Mesendoderm (in vitro differentiated cells): ENCODE results near the gene SLC35F4. TPM values are rescaled to one million over a fixed set of nuclear protein-coding genes. Genes with fewer than 3 reads are reported as not detected.
A peak's percentile ranks its signal among the peaks of the same experiment; 100 is the strongest.

Source experiments
- DNase-seq: peaks from one replicate; pipeline ENCODE4 v3.0.0; 2013
- H2AK5ac ChIP-seq: 2 replicates; pipeline ENCODE4 v1.6.1; 2013; ENCODE audit warnings: low read length, inconsistent platforms
- H2BK120ac ChIP-seq: 2 replicates; pipeline ENCODE4 v1.6.1; 2013; ENCODE audit warnings: low read depth, mild to moderate bottlenecking, low read length, moderate library complexity, mixed read lengths
- H2BK15ac ChIP-seq: replicated peaks from 2 replicates; pipeline ENCODE4 v1.6.1; 2013; ENCODE audit warnings: low read depth, mild to moderate bottlenecking, moderate library complexity
- H2BK5ac ChIP-seq: 2 replicates; pipeline ENCODE4 v1.6.1; 2013; ENCODE audit warnings: low read length, inconsistent platforms
- H3K18ac ChIP-seq: 2 replicates; pipeline ENCODE4 v1.6.1; 2013; ENCODE audit warnings: mild to moderate bottlenecking, low read length, mixed read lengths
- H3K23ac ChIP-seq: one replicate; pipeline ENCODE4 v1.6.1; 2013; ENCODE audit warnings: low read length
- H3K27ac ChIP-seq: 2 replicates; pipeline ENCODE4 v1.5.1; 2013; ENCODE audit warnings: low read depth, mild to moderate bottlenecking, inconsistent platforms, low read length, moderate library complexity
- H3K27me3 ChIP-seq: 2 replicates; pipeline ENCODE4 v1.6.1; 2013; ENCODE audit warnings: low read length, control low read depth, mild to moderate bottlenecking, inconsistent platforms; ENCODE audit not compliant: insufficient read depth, poor library complexity
- H3K36me3 ChIP-seq: 2 replicates; pipeline ENCODE4 v1.6.1; 2013; ENCODE audit warnings: low read length, inconsistent platforms; ENCODE audit not compliant: control insufficient read depth, insufficient read depth
- H3K4ac ChIP-seq: one replicate; pipeline ENCODE4 v1.6.1; 2013; ENCODE audit warnings: low read depth, mild to moderate bottlenecking, low read length, moderate library complexity
- H3K4me1 ChIP-seq: 2 replicates; pipeline ENCODE4 v1.6.1; 2013; ENCODE audit warnings: low read depth, low read length, inconsistent platforms; ENCODE audit not compliant: control insufficient read depth
- H3K4me2 ChIP-seq: 2 replicates; pipeline ENCODE4 v1.6.1; 2013; ENCODE audit warnings: low read length
- H3K4me3 ChIP-seq: 2 replicates; pipeline ENCODE4 v1.5.1; 2013; ENCODE audit warnings: mild to moderate bottlenecking, low read length
- H3K56ac ChIP-seq: one replicate; pipeline ENCODE4 v1.6.1; 2013; ENCODE audit warnings: low read length
- H3K79me1 ChIP-seq: 2 replicates; pipeline ENCODE4 v1.6.1; 2013; ENCODE audit warnings: low read length, inconsistent platforms
- H3K79me2 ChIP-seq: 2 replicates; pipeline ENCODE4 v1.6.1; 2013; ENCODE audit warnings: mild to moderate bottlenecking, low read length; ENCODE audit not compliant: control insufficient read depth, insufficient read depth
- H3K9ac ChIP-seq: 2 replicates; pipeline ENCODE4 v1.6.1; 2013; ENCODE audit warnings: low read length, inconsistent platforms
- H4K5ac ChIP-seq: one replicate; pipeline ENCODE4 v1.6.1; 2013; ENCODE audit warnings: low read length
- H4K8ac ChIP-seq: one replicate; pipeline ENCODE4 v1.6.1; 2013; ENCODE audit warnings: low read depth, mild to moderate bottlenecking, control low read depth, low read length, moderate library complexity
- WGBS: extraction: QIAGEN DNeasy Blood & Tissue Kit; methylation state at CpG from one replicate; pipeline ENCODE4 v1.1.7; 2013; ENCODE audit warnings: low lambda C conversion rate, missing lambda C conversion rate; ENCODE audit not compliant: insufficient coverage; ENCODE audit errors: extremely low coverage; 5-methylcytosine and 5-hydroxymethylcytosine counted together
- polyA plus RNA-seq, 2 experiments: library from polyadenylated mRNA; stranded (reverse); fragments of 200-250 nt; gene quantifications; one replicate each; pipeline ENCODE4 v1.2.3, GENCODE V29; 2013

The SLC35F4 gene
- polyA plus RNA-seq (2013, experiment 1 of 2): 0.10 TPM
- polyA plus RNA-seq (2013, experiment 2 of 2): 0.03 TPM

- H2BK15ac ChIP-seq: no peak within 1 kb of the TSS
- H3K4me2 ChIP-seq: peak within 1 kb of the TSS; percentile 33
- H3K56ac ChIP-seq: no peak within 1 kb of the TSS
- peaks cover 14% of the 10 kb centered on the region for H3K27me3 ChIP-seq
- peak; percentile 85 for DNase-seq
- H3K18ac ChIP-seq: no peak within 1 kb of the TSS
- no peak within 1 kb of the TSS for H3K4me3 ChIP-seq
- WGBS: no CpG with 5 or more reads among the region's 91 CpGs
- H3K23ac ChIP-seq: no peak within 1 kb of the TSS
- no peaks in the 10 kb centered on the region for H3K36me3 ChIP-seq
- H2AK5ac ChIP-seq: no peak within 1 kb of the TSS
- H3K79me2 ChIP-seq: no peaks in the 10 kb centered on the region
- no peak within 1 kb of the TSS for H2BK120ac ChIP-seq
- no peaks in the 10 kb centered on the region for H3K79me1 ChIP-seq
- no peak within 1 kb of the TSS for H4K5ac ChIP-seq
- H4K8ac ChIP-seq: no peak within 1 kb of the TSS
- no peak within 1 kb of the TSS for H3K4ac ChIP-seq
- no peaks in the 10 kb centered on the region for H3K4me1 ChIP-seq
- H2BK5ac ChIP-seq: no peak within 1 kb of the TSS
- no peak within 1 kb of the TSS for H3K9ac ChIP-seq
- no peak within 1 kb of the TSS for H3K27ac ChIP-seq
Observed at GRCh38 chr14:57865403-57866198, at the start of gene SLC35F4. SLC35F4 (minus strand) TSS chr14:57866092.

- H4K8ac ChIP-seq: no peak overlapping the region
- H3K4me3 ChIP-seq: no peak overlapping the region
- no peaks in the 10 kb centered on the region for H3K79me1 ChIP-seq
- DNase-seq: no peak
- no peaks in the 10 kb centered on the region for H3K4me1 ChIP-seq
- no peak overlapping the region for H4K5ac ChIP-seq
- no peak overlapping the region for H3K56ac ChIP-seq
- no peak overlapping the region for H3K18ac ChIP-seq
- no peak overlapping the region for H3K4me2 ChIP-seq
- no peak overlapping the region for H2BK120ac ChIP-seq
- no peaks in the 10 kb centered on the region for H3K27me3 ChIP-seq
- no peaks in the 10 kb centered on the region for H3K79me2 ChIP-seq
- no peak overlapping the region for H2BK15ac ChIP-seq
- no peak overlapping the region for H3K23ac ChIP-seq
- no peak overlapping the region for H3K27ac ChIP-seq
- H3K4ac ChIP-seq: no peak overlapping the region
- H3K36me3 ChIP-seq: no peaks in the 10 kb centered on the region
- no peak overlapping the region for H2AK5ac ChIP-seq
- H3K9ac ChIP-seq: no peak overlapping the region
- no peak overlapping the region for H2BK5ac ChIP-seq
Observed at GRCh38 chr14:57909626-57910025, 43.7 kb upstream of the SLC35F4 start.

GRCh38 chr14:57903954-57904353 lies 38.1 kb upstream of the SLC35F4 start:
- no peak overlapping the region for H2AK5ac ChIP-seq

GRCh38 chr14:57898837-57899572 lies 33.1 kb upstream of the SLC35F4 start:
- WGBS: no CpG with 5 or more reads among the region's 7 CpGs
- H2BK15ac ChIP-seq: no peak overlapping the region

More at GRCh38 chr14:57903954-57904353, 38.1 kb upstream of the SLC35F4 start:
- Histone ChIP-seq H2BK15ac (no peak overlapping the region), H3K27me3 (no peaks in the 10 kb centered on the region), H3K27ac (no peak overlapping the region), H3K36me3 (no peaks in the 10 kb centered on the region), H2BK120ac (no peak overlapping the region), H3K4me1 (no peaks in the 10 kb centered on the region), H3K4ac (no peak overlapping the region), H3K23ac (no peak overlapping the region), H3K56ac (no peak overlapping the region), H3K79me2 (no peaks in the 10 kb centered on the region), H4K5ac (no peak overlapping the region), H3K4me2 (no peak overlapping the region), H3K79me1 (no peaks in the 10 kb centered on the region), H3K18ac (no peak overlapping the region), H2BK5ac (no peak overlapping the region), H4K8ac (no peak overlapping the region), H3K4me3 (no peak overlapping the region), H3K9ac (no peak overlapping the region)
- no CpG with 5 or more reads among the region's 1 CpG for WGBS
- DNase-seq: no peak

GRCh38 chr14:57897144-57897748 lies 31.4 kb upstream of the SLC35F4 start:
- no peak overlapping the region for H3K27ac ChIP-seq
- H3K56ac ChIP-seq: no peak overlapping the region
- H2BK5ac ChIP-seq: no peak overlapping the region
- no CpG with 5 or more reads among the region's 5 CpGs for WGBS
- no peak overlapping the region for H3K4ac ChIP-seq
- no peaks in the 10 kb centered on the region for H3K36me3 ChIP-seq
- no peak overlapping the region for H3K18ac ChIP-seq
- no peak for DNase-seq
- no peak overlapping the region for H2AK5ac ChIP-seq
- H3K79me2 ChIP-seq: no peaks in the 10 kb centered on the region
- no peak overlapping the region for H3K9ac ChIP-seq
- H3K27me3 ChIP-seq: no peaks in the 10 kb centered on the region
- peak overlapping the region; percentile 2 for H3K23ac ChIP-seq
- no peaks in the 10 kb centered on the region for H3K79me1 ChIP-seq
- H4K5ac ChIP-seq: no peak overlapping the region
- H2BK15ac ChIP-seq: no peak overlapping the region
- no peak overlapping the region for H4K8ac ChIP-seq
- no peak overlapping the region for H3K4me2 ChIP-seq
- H3K4me1 ChIP-seq: no peaks in the 10 kb centered on the region
- H3K4me3 ChIP-seq: no peak overlapping the region
- H2BK120ac ChIP-seq: no peak overlapping the region

More at GRCh38 chr14:57898837-57899572, 33.1 kb upstream of the SLC35F4 start:
- DNase-seq: no peak
- Histone ChIP-seq H3K36me3 (no peaks in the 10 kb centered on the region), H3K4me3 (no peak overlapping the region), H3K27me3 (no peaks in the 10 kb centered on the region), H4K5ac (no peak overlapping the region), H3K56ac (no peak overlapping the region), H3K4me1 (no peaks in the 10 kb centered on the region), H3K27ac (no peak overlapping the region), H2BK120ac (no peak overlapping the region), H3K4me2 (no peak overlapping the region), H3K9ac (no peak overlapping the region), H3K23ac (no peak overlapping the region), H2BK5ac (no peak overlapping the region), H3K79me1 (no peaks in the 10 kb centered on the region), H4K8ac (no peak overlapping the region), H3K18ac (no peak overlapping the region), H3K4ac (no peak overlapping the region), H2AK5ac (no peak overlapping the region), H3K79me2 (no peaks in the 10 kb centered on the region)
